ENCODE measurements around the gene LPCAT3.

The LPCAT3 gene

DNA sequence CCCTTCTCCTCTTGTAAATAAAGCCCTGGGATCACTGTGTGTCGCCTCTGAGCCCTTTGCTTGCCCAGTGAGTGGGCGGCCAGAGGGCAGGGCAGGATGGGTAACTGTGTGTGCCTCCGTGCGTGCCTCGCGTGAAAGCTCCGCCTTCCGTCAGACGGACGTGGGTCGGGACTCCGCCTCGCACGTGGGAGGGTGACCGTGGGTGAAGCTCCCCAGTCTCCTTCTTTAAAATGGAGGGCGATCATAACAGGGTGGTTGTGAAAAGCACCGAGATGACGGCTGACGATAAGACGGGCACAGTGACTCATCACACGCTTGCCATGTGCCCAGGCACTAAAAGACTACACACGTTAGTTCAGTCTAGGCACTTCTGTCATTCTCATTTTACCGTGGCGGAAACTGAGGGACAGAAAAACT lies 57.0 kb downstream of the LPCAT3 start:
- peak overlapping the region; percentile 37 for H3K4me3 ChIP-seq
- peak in 1 of 2 experiments; percentile 62 for DNase-seq (ENCODE audit: low spot score in 2 of 2)
- in situ Hi-C loops (cut with MboI; ENCODE audit: low sequenced_read_pairs): no loop called here

DNA sequence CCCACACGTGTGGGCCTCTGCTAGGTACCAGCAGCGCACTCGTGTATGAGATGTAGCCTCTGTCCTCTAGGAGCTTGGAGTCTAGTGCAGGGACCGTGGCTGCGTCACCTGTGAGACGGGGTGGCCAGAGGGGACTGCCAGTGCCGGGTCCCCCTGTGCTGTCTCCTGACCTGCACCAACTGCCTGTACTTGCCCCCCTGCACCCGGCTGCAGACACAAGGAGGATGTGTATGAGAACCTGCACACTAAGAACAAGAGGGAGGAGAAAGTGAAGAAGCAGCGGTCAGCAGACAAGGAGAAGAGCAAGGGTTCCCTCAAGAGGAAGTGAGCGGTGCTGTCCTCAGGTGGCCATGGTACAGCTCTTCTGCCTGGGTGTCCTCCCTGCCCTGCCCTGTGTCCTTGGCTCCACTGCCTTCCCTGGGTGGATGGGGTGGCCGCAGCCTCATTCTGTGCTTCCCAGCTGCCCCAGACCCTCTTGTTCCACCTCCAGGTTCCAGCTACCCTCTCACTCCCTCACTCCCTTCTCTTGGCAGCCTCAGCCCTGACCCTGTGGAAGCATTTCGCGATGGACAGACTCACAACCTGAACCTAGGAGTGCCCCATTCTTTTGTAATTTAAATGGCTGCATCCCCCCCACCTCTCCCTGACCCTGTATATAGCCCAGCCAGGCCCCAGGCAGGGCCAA lies 57.5 kb downstream of the LPCAT3 start:
- in situ Hi-C loops (cut with MboI; ENCODE audit: low sequenced_read_pairs): no loop called here
- no peak for DNase-seq (ENCODE audit: low spot score in 2 of 2)
- Histone ChIP-seq H3K4me3 (peak overlapping the region; percentile 37), H3K27me3 (ENCODE audit: low read depth) (no peaks in the 10 kb centered on the region), H3K36me3 (replicated peaks) (peaks cover 13% of the 10 kb centered on the region), H3K4me1 (peaks cover 19% of the 10 kb centered on the region), H3K9me3 (no peaks in the 10 kb centered on the region)

More for the DNA sequence above, 57.0 kb downstream of the LPCAT3 start:
- Histone ChIP-seq H3K36me3 (replicated peaks) (peaks cover 18% of the 10 kb centered on the region), H3K27me3 (ENCODE audit: low read depth) (no peaks in the 10 kb centered on the region), H3K4me1 (peaks cover 19% of the 10 kb centered on the region), H3K9me3 (no peaks in the 10 kb centered on the region)

DNA sequence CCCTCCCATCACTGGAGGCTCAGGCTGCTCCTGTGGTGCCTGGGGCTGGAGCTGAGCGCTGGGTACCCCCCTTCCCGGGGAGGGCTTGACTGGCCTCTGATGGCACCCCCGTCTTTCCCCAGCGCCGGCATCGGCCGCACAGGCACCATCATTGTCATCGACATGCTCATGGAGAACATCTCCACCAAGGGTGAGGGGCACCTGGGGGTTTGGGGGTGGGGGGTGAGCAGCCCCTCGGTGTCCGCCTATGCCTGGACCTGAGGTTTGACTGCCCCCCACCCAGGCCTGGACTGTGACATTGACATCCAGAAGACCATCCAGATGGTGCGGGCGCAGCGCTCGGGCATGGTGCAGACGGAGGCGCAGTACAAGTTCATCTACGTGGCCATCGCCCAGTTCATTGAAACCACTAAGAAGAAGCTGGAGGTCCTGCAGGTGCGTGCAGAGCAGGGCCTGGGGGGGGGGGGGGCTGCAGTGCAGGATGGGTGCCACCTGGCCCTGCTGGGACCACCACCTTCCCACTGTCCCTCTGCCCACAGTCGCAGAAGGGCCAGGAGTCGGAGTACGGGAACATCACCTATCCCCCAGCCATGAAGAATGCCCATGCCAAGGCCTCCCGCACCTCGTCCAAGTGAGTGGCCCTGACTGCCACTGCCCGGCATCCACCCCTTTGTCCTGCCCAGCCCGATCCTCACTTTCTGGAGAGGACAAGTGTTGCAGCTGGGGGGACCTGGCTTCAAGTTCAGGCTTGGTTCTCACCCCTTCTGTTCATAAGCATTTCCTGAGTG lies 58.3 kb downstream of the LPCAT3 start:
- in situ Hi-C loops (cut with MboI; ENCODE audit: low sequenced_read_pairs): no loop called here

GRCh38 chr12:6959058-6959804 lies 59.0 kb downstream of the LPCAT3 start:
- in situ Hi-C loops (cut with MboI; ENCODE audit: low sequenced_read_pairs): no loop called here
- DNase-seq (ENCODE audit: low spot score in 2 of 2): no peak
- Histone ChIP-seq H3K4me3 (no peak overlapping the region), H3K36me3 (replicated peaks) (no peaks in the 10 kb centered on the region), H3K4me1 (peaks cover 19% of the 10 kb centered on the region), H3K9me3 (no peaks in the 10 kb centered on the region), H3K27me3 (ENCODE audit: low read depth) (no peaks in the 10 kb centered on the region)

More for the DNA sequence above, 58.3 kb downstream of the LPCAT3 start:
- Histone ChIP-seq H3K4me1 (peaks cover 19% of the 10 kb centered on the region), H3K36me3 (replicated peaks) (peaks cover 5% of the 10 kb centered on the region), H3K9me3 (no peaks in the 10 kb centered on the region), H3K27me3 (ENCODE audit: low read depth) (no peaks in the 10 kb centered on the region), H3K4me3 (no peak overlapping the region)
- DNase-seq (ENCODE audit: low spot score in 2 of 2): no peak

GRCh38 chr12:6958609-6959057 lies 59.6 kb downstream of the LPCAT3 start:
- Histone ChIP-seq H3K4me1 (peaks cover 19% of the 10 kb centered on the region), H3K4me3 (no peak overlapping the region), H3K27me3 (ENCODE audit: low read depth) (no peaks in the 10 kb centered on the region), H3K36me3 (replicated peaks) (no peaks in the 10 kb centered on the region), H3K9me3 (no peaks in the 10 kb centered on the region)
- in situ Hi-C loops (cut with MboI; ENCODE audit: low sequenced_read_pairs): no loop called here
- no peak for DNase-seq (ENCODE audit: low spot score in 2 of 2)

GRCh38 chr12:6957741-6958608 lies 60.3 kb downstream of the LPCAT3 start:
- DNase-seq (ENCODE audit: low spot score in 2 of 2): no peak
- Histone ChIP-seq H3K36me3 (replicated peaks) (no peaks in the 10 kb centered on the region), H3K4me3 (no peak overlapping the region), H3K4me1 (peaks cover 19% of the 10 kb centered on the region), H3K9me3 (no peaks in the 10 kb centered on the region), H3K27me3 (ENCODE audit: low read depth) (no peaks in the 10 kb centered on the region)
- in situ Hi-C loops (cut with MboI; ENCODE audit: low sequenced_read_pairs): no loop called here

DNA sequence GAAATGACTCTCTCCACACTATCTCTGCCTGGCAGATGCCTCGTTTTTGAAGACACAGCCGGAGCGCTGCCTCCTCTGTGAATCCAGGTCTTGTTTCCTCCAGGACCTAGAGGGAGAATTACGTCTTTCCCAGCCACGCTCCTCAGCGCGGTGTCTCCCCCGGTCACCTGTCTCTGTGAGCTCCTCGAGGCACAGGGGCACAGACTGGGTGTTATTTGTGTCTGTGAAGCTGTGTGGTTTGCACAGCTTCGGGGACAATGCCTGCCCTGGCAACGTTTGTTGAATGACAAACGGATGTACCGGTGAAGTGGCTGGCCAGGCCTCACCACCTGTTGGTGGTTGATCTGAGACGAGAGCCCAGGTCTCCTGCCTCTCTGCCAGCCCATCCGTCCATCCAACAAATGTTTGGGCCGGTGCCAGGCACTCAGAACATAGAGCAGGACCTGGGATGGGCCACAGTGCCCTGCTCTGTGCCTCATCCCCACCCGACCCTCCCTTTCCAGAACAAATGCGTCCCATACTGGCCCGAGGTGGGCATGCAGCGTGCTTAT lies 61.0 kb downstream of the LPCAT3 start:
- no peaks in the 10 kb centered on the region for H3K36me3 ChIP-seq (replicated peaks)
- in situ Hi-C loops (cut with MboI; ENCODE audit: low sequenced_read_pairs): no loop called here
- no peaks in the 10 kb centered on the region for H3K9me3 ChIP-seq
- peaks cover 14% of the 10 kb centered on the region for H3K4me1 ChIP-seq
- H3K4me3 ChIP-seq: no peak overlapping the region
- DNase-seq (ENCODE audit: low spot score in 2 of 2): no peak
- H3K27me3 ChIP-seq (ENCODE audit: low read depth): no peaks in the 10 kb centered on the region

- Histone ChIP-seq H3K27me3 (ENCODE audit: low read depth) (no peaks in the 10 kb centered on the region), H3K4me1 (peaks cover 5% of the 10 kb centered on the region)
Measured at GRCh38 chr12:6956021-6956727, 62.1 kb downstream of the LPCAT3 start.

GRCh38 chr12:6955108-6956020 lies 62.9 kb downstream of the LPCAT3 start:
- Histone ChIP-seq H3K4me1 (no peaks in the 10 kb centered on the region), H3K36me3 (replicated peaks) (no peaks in the 10 kb centered on the region), H3K9me3 (no peaks in the 10 kb centered on the region), H3K27me3 (ENCODE audit: low read depth) (no peaks in the 10 kb centered on the region), H3K4me3 (no peak overlapping the region)
- no peak for DNase-seq (ENCODE audit: low spot score in 2 of 2)
- in situ Hi-C loops (cut with MboI; ENCODE audit: low sequenced_read_pairs): no loop called here

More at GRCh38 chr12:6956021-6956727, 62.1 kb downstream of the LPCAT3 start:
- Histone ChIP-seq H3K36me3 (replicated peaks) (no peaks in the 10 kb centered on the region), H3K4me3 (no peak overlapping the region), H3K9me3 (no peaks in the 10 kb centered on the region)
- in situ Hi-C loops (cut with MboI; ENCODE audit: low sequenced_read_pairs): no loop called here
- DNase-seq (ENCODE audit: low spot score in 2 of 2): no peak

DNA sequence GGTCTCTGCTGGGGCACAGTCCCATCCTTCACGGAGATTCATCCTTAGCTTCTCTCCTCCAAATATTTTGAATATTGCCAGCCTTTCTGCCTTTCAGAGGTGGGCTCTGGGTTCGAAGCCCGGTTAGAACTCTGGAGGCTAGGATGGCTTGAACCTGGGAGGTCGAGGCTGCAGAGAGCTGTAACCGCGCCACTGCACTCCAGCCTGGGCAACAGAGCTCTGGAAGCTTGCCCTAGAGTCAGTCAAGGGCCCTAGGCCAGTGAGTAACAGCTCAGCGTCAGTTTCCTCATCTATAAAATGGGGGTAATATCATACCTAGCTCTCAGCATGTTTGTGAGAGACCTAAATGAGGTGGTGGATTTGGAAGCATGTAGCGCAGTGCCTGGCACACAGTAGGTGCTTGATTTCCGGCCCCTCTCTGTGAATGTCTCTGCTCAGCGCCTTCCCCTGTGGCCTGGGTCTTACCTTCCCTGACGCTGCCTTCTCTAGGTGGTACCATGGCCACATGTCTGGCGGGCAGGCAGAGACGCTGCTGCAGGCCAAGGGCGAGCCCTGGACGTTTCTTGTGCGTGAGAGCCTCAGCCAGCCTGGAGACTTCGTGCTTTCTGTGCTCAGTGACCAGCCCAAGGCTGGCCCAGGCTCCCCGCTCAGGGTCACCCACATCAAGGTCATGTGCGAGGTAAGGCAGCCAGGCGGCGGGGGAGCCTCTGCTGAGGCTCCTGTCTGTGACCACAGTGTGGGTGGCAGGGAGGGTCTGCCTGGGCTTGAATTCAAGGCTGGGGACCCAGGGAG lies 63.8 kb downstream of the LPCAT3 start:
- H3K27me3 ChIP-seq (ENCODE audit: low read depth): no peaks in the 10 kb centered on the region
- no peaks in the 10 kb centered on the region for H3K36me3 ChIP-seq (replicated peaks)
- in situ Hi-C loops (cut with MboI; ENCODE audit: low sequenced_read_pairs): no loop called here
- no peak for DNase-seq (ENCODE audit: low spot score in 2 of 2)
- H3K9me3 ChIP-seq: no peaks in the 10 kb centered on the region
- H3K4me3 ChIP-seq: no peak overlapping the region
- no peaks in the 10 kb centered on the region for H3K4me1 ChIP-seq
